Germinal center (tissue), 1 donor: ENCODE measurements around the gene CHERP.
"Not testable (repeated sequence)": the region's sequence is repeated elsewhere in the genome, so short reads cannot be mapped to it uniquely, and the experiment has no call there.

ENCODE experiments used
- DNase-seq: peaks from one replicate; pipeline ENCODE4 v3.0.0; 2012; ENCODE audit warnings: mixed read lengths, low spot score

CHERP gene

GRCh38 chr19:16577531-16577985 lies 35.3 kb upstream of the CHERP start:
- DNase-seq: no peak

- DNase-seq: no peak
Observed at GRCh38 chr19:16576690-16577530, 34.7 kb upstream of the CHERP start.

GRCh38 chr19:16575861-16576689 lies 33.8 kb upstream of the CHERP start:
- DNase-seq: no peak

- DNase-seq: no peak
Observed at GRCh38 chr19:16575282-16575681, 33.0 kb upstream of the CHERP start.

GRCh38 chr19:16573925-16574324 lies 31.7 kb upstream of the CHERP start:
- no peak for DNase-seq

GRCh38 chr19:16573296-16573695 lies 31.1 kb upstream of the CHERP start:
- no peak for DNase-seq

- DNase-seq: peak; percentile 99
Observed at GRCh38 chr19:16572332-16573211, 30.3 kb upstream of the CHERP start, which contains the start of gene SLC35E1. Gene SLC35E1, minus strand, starts transcription at chr19:16572415. Its CDS starts 51 bp downstream, at chr19:16572364.

GRCh38 chr19:16571822-16572331 lies 29.6 kb upstream of the CHERP start:
- peak; percentile 47 for DNase-seq

GRCh38 chr19:16571283-16571682 lies 29.0 kb upstream of the CHERP start:
- DNase-seq: no peak

GRCh38 chr19:16569609-16570320 lies 27.5 kb upstream of the CHERP start:
- no peak for DNase-seq

- no peak for DNase-seq
Observed at GRCh38 chr19:16566702-16567101, 24.5 kb upstream of the CHERP start.

GRCh38 chr19:16566161-16566560 lies 23.9 kb upstream of the CHERP start:
- DNase-seq: no peak

GRCh38 chr19:16564842-16565241 lies 22.6 kb upstream of the CHERP start:
- no peak for DNase-seq

- DNase-seq: no peak
Observed at GRCh38 chr19:16562608-16563025, 20.4 kb upstream of the CHERP start.

GRCh38 chr19:16561382-16561781 lies 19.1 kb upstream of the CHERP start:
- DNase-seq: no peak

- DNase-seq: no peak
Observed at GRCh38 chr19:16559780-16560276, 17.6 kb upstream of the CHERP start.

GRCh38 chr19:16554776-16555175 lies 12.5 kb upstream of the CHERP start:
- no peak for DNase-seq

GRCh38 chr19:16551902-16552301 lies 9.7 kb upstream of the CHERP start:
- DNase-seq: not testable (repeated sequence)

- DNase-seq: no peak
Observed at GRCh38 chr19:16548956-16549355, 6.7 kb upstream of the CHERP start.

GRCh38 chr19:16544473-16545231 lies 2.4 kb upstream of the CHERP start:
- DNase-seq: no peak
